LNCAP (cell line): ENCODE results near the gene NRIP2.
A peak's percentile ranks its signal among the peaks of the same experiment; 100 is the strongest.

Experiments used
- CTCF ChIP-seq: fragments of 450-650 bp; IDR thresholded peaks from 2 replicates; pipeline ENCODE4 v1.5.1; 2017; ENCODE audit warnings: mild to moderate bottlenecking

NRIP2 gene

GRCh38 chr12:2801044-2801783 is 33.6 kb downstream of the NRIP2 start:
- TF ChIP-seq CTCF = no peak

GRCh38 chr12:2800046-2800570 is 34.7 kb downstream of the NRIP2 start:
- no peak for TF ChIP-seq CTCF

GRCh38 chr12:2797721-2798418 is 37.0 kb downstream of the NRIP2 start:
- TF ChIP-seq CTCF = no peak

GRCh38 chr12:2796187-2796666 is 38.6 kb downstream of the NRIP2 start:
- TF ChIP-seq CTCF = peak; percentile 43; the same call in 1 of the 2 replicates

- no peak for TF ChIP-seq CTCF
These were observed 39.3 kb downstream of the NRIP2 start for GRCh38 chr12:2795291-2796186.

GRCh38 chr12:2794736-2795289 is 40.0 kb downstream of the NRIP2 start, which contains the start of gene FKBP4:
Gene FKBP4, plus strand, starts transcription at chr12:2794970. Its CDS starts 170 bp downstream, at chr12:2795140.
- no peak for TF ChIP-seq CTCF
